SHP77 treated with DMSO at 0.1 percent for 48 hours (cell line): ENCODE data around the gene WASHC4.

Experiments
- DNase-seq: peaks from one replicate; lab custom pipeline; 2025; lab: John Stamatoyannopoulos, UW

Gene WASHC4, protein sequence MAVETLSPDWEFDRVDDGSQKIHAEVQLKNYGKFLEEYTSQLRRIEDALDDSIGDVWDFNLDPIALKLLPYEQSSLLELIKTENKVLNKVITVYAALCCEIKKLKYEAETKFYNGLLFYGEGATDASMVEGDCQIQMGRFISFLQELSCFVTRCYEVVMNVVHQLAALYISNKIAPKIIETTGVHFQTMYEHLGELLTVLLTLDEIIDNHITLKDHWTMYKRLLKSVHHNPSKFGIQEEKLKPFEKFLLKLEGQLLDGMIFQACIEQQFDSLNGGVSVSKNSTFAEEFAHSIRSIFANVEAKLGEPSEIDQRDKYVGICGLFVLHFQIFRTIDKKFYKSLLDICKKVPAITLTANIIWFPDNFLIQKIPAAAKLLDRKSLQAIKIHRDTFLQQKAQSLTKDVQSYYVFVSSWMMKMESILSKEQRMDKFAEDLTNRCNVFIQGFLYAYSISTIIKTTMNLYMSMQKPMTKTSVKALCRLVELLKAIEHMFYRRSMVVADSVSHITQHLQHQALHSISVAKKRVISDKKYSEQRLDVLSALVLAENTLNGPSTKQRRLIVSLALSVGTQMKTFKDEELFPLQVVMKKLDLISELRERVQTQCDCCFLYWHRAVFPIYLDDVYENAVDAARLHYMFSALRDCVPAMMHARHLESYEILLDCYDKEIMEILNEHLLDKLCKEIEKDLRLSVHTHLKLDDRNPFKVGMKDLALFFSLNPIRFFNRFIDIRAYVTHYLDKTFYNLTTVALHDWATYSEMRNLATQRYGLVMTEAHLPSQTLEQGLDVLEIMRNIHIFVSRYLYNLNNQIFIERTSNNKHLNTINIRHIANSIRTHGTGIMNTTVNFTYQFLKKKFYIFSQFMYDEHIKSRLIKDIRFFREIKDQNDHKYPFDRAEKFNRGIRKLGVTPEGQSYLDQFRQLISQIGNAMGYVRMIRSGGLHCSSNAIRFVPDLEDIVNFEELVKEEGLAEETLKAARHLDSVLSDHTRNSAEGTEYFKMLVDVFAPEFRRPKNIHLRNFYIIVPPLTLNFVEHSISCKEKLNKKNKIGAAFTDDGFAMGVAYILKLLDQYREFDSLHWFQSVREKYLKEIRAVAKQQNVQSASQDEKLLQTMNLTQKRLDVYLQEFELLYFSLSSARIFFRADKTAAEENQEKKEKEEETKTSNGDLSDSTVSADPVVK

DNA sequence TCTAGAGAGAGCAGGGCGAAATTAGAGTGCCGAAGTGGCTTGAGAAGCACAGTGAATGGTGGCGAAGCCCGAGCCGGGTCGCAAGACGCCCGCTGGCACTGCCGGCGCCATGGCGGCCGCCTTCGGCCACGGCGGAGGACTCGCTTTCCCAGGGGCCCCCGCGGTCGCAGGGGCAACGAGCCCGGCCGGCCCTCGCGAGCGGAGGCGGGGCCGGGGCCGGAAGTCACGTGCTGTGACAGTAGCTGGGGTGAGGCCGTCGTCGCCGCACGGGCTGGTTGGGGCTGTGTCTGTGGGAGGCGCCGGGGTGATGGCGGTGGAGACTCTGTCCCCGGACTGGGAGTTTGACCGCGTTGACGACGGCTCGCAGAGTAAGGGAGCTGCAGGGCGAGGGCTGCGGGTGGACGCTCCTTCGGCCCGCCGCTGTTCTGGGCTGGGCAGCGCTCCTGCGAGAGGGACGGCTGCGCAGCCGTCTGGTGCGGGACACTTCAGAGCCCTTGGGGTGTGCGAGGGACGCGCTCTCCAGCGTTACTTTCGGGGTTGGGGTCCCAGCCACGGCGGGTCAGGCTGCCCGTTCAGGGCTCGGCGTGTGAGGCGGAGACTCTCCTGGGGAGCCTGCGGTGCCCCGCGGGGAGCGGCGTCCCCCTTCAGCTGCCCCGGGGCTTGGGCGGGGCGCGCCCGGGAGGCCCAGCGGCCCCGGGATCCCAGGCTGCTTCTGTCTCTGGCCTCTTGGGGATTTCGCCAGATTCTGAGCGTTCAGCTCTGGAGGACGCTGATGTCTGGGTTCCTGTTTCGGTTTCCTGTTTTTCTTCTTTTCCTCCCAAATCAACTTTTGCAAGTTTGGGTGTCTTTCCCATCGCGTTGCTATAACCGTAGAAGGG lies at the start of gene WASHC4:
WASHC4 (plus strand) TSS at position 238 of the 878 bp plus-strand sequence; CDS start at position 308, 70 bp downstream.
- peak; percentile 62 for DNase-seq

DNA sequence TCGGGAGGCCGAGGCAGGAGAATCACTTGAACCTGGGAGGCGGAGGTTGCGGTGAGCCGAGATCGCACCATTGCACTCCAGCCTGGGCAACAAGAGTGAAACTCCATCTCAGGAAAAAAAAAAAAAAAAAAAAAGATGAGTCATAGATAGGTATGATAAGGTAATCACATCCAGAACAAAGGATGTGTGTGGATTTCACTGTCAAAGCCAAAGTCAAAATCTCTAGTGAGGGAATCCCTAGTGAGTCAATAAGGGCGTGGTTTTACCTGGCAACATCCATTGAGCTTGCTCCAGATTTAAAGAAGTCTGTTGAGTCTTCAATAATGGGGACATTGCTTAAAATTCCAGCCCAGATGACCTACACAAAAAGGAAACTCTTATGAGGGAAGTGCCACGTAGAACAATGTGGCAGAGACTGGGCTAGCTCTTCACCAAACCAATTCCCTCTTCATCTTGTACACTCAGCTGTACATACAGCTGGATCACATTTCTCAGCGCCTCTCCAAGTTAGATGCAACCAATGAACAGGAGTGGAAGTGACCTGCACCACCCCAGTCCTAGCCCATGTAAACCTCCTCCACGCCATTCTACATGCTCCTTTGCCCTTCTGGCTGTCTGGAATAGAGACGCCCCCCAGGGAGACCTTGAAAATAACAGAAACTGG lies 46.7 kb upstream of the WASHC4 start:
- DNase-seq = no peak

DNA sequence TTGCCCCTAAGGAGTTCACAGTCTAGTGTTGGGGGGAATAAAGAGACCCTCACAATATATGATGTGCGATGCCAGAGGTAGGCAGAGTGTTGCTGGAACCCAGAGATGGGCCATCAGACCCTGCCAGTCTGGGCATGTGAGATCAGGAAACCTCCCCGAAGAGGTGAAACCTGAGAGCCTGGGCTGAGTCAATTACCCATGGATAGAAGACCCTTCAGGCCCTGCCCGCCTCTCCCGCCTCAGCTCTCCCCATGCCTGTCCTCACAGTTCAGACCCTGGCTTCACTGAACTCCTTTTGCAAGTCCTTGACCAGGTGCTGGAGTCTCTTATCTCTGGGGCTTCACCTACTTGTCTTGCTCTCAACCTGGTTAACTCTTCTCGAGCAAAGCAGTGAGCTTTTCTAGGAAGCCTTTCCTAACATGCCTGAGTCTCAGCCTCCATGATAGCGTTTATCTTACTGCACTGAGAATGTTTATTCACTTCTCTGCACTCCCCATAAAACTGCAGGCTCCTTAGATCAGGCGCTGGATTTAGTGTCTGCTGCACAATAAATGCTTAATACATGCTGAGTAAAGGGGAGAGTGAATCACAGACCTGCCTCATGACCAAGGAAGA lies 42.9 kb upstream of the WASHC4 start:
- no peak for DNase-seq

DNA sequence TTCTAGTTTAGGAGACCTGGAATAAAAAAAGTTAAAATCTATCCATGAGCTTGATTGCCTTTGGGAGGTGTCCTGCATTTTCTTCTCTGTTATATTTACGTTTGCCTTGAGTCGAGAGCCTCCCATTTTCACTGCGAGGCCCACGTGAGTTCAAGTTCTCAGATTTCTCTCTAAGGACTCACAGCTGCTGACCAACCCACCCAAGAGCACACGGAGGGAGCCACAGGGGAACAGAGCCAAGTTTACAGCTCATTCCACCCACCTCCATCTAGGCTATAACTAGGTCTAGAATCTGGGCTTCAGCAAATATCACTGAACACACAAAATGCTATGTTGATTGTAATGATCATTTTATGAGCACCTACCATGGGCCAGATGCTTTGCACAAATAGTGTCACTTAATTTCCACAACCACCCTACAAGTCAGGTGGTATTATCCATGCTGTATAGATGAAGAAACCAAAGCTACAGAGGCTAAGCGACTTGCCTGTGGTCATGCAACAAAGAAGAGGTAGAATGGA lies 40.0 kb upstream of the WASHC4 start:
- DNase-seq = no peak

DNA sequence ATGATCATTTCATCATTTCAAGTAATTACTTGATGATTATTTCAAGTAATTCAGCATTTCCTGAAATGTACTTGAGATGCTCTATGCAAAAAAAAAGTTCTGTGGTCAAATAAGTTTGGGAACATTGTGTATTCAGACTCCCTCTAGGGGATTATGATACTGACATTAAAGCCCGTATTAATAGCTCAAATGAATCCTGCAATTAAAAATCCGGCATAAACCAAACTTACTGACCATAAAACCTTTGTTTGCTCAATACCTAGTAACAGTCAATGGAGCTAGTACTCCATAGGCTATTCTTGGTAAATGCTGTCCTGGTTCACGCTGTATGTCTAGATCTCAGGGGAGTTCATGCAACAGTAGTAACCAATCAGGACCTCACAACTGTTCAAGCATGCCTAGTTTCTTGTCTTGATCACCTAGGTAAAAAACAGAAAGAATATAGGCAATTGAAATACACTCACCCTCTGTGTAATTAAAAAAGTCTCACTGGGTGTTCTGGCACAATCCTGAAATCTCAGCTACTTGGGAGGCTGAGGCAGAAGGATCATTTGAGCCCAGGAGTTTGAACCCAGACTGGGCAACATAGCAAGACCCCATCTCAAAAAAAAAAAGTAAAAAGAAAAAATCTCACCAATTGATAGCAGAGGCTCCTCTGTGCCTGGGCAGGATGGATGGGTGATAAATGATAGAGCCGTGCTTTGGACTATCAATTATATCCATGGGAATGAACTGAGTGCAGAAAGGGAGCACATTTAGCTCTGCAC lies 37.4 kb upstream of the WASHC4 start:
- DNase-seq = no peak

DNA sequence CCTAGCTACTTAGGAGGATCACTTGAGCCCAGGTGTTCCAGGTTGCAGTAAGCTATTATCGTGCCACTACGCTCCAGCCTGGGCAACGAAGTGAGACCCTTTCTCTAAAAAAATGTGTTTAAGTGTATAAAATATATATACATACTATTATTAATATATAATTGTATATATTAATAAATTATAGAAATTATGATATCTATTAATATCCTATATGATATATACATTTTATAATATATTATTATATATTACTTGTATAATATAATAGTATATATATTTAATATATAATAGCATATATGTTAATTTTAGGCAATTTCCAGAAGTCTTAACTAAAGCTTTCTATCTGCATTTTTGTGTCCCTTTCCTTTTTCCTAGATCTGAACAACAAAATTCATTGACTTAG lies 35.5 kb upstream of the WASHC4 start:
- no peak for DNase-seq

DNA sequence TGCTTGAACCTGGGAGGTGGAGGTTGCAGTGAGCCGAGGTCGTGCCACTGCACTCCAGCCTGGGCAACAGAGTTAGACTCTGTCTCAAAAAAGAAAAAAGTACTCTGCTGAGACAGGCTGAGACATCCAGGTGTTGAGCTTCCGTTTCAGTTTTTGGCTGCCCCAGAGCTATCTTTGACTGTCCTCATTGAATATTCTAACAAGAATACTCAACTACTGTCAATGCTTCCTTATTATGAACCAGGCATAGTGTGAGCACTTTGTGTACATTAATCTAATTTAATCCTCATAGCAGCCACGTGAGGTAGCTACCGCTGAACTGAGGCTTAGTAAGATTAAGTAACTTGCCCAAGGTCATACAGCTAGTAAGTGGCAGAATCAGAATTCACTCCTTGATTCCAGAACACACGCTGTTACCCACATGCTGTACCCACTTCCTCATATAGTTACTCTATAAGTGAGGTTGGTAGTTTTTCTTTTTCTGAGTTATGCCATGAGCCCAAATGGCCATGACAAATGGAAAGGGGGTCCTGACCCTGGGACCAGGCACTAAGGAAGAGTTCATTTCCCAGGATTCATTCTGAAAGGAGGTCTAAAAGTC lies 34.5 kb upstream of the WASHC4 start:
- no peak for DNase-seq

DNA sequence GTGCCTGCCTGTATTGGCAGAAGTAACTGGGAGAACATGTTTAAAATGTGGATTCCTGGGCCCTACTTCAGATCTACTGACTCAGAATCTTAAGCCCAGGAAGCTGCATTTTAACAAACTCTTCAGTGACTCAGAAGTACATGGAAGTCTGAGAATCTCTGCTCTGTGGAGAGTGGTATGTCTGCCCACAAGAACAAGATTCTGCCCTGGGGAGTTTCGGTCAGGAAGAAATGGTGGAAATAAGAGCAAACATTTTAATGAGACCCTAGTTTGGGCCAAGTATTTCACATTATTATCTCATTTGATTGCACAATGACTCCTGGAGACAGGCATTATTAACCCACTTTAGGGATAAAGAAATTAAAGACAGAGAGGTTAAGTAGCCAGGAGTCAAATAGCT lies 31.4 kb upstream of the WASHC4 start:
- DNase-seq = no peak

DNA sequence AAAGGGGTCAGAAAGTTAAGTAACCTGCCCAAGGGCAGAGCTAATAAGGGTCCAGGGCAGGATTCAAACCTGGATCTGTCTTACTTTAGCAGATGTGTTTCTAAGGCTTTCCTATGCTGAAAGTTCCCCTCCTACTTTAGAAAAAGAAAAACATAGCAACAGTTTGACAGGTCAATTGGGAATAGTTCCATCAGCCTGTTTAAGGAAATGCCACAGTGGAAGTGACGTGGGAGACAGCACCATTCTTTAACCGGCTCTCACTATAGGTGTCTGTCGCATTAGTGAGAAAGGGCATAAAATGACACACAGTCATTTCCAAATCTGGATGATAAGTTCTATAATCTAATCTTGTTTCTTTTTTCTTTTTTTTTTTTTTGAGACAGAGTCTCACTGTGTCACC lies 30.6 kb upstream of the WASHC4 start:
- DNase-seq = no peak

DNA sequence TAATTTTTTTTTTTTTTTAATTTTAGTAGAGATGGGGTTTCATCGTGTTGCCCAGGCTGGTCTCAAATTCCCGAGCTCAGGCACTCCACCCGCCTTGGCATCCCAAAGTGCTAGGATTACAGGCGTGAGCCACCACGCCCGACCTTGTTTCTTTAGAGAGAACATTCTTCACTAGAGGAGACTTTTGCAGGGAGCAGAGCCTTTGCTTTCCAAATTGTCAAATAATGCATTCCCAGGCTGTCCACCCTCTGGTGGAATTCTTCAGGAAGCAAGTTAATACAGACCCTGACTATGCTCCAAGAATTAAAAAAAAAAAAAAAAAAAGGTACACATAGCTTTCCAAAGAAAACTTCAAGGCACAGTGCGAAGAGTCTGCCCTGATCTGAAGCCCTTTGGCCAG lies 30.1 kb upstream of the WASHC4 start:
- no peak for DNase-seq

DNA sequence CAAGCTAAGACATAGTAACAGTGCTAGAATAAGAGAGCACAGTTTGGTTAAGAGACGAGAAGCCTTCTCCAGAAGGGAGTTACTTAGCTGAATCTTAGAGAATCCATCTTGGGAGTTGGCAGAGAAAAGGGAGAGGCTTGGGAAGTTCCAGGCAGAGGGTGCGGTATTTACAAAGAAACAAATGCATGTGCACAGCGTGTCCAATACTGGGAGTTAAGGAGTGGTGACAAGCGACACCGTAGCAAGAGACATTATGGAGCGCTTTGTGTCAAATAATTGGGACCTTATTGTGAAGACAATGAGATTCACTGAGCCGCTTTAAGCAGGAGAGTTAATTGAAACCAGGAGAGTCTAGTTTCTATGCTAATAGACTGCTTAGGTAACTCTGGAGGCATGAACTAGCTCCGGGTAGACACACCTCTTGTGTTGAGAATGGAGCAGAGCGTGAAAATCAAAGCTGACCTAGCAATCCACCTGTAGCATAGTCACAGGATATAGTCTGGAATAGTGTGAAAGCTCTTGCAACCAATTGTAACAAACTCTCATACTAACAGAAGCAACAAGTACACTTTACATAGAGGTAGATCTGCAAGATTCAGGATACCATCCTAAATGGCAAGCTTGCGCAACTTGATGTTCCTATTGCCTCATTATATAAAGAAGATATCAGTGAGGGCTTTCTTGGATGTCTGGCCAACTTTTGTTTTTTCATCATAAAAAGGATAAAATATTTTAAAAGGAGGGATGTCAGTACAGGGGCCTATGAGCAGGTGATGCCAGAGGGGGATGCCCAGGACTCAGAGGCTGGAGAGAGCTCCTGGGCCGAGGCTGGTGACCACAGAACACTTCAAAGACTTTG lies 28.6 kb upstream of the WASHC4 start:
- DNase-seq = no peak

DNA sequence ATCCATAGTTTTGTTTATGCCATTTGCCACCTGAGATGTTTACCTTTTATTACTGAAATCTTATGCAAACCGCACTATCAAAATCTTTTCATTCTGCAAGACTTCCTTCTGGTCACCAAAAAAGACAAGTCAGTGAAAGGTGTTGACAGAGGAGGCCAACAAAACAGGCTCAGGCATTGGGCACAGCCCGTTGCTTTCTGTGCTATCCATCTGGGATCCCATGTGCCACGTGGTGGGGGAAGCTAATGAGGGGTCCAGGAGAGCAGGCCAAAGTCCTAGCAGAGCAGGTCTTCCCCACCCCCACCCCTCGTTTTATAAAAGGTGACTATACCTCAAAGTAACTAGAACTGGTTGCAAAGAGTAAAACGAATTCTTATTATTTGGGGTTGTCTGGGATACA lies 24.5 kb upstream of the WASHC4 start:
- no peak for DNase-seq

DNA sequence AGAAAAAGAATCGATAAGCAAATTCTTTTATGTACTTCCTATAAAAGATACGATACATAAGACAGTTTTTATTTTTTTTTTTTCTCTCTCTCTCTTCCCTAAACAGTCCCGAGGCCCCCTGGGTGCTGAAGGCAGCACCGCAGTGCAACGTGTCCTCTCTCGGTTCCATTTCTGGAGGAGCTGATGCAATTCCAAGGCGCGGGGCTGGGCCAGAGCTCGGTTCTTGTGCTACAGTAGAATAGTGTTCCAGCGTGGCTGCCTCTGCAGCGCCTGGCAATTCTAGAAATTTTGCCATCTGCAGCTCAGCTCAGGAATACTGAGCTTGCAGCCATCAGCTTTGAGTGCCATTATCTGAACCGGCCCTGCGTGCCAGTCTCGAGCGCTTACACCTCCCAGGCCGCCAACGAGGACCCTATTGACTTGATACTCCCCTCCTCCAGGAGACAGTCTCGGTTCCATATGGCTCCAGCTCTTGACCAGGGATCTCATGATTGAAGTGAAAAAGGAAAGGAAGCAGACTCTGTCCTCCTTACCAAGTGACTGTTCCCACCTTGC lies 23.9 kb upstream of the WASHC4 start:
- no peak for DNase-seq

DNA sequence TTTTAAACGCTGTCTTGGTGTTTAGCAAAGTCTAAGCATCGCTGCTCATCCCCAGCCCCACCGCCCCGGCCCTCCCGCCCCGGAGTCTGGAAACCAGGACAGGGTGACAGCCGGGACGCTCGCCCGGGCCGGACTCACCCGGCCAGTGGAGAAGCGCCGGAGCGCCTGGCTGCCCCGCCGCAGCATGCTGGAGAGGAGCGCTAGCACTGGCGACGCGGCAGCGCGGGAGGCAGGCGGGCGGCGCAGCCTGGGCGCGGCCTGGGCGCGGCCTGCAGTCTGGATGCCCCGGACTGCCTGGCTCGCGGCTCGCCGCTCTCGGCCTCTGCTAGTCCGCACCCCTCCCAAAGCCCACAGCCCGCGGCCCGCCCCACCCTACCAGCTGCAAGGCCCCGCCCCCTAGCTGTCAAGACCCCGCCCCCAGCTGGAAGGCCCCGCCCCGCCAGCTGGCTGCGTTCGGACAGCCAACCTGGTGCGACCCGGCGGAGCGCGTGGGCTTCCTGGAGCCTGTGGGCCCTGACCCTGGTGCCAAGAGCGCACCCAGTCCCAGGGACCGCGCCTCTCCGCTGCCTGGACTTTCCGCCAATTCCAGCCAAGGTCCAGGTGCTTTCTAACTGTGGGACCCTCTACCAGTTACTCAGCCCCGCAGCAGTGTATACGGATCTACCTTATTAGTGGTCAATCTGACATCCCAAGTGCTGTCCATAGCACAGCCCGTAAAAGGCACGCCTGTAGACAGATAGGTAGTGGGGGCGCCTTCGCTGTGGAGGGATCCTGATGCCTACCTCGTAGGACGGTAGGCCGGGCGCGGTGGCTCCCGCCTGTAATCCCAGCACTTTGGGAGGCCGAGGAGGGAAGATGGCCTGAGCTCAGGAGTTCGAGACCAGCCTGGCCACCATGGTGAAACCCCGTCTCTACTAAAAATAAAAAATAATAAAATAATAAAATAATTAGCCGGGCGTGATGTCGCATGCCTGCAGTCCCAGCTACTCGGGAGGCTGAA lies 23.0 kb upstream of the WASHC4 start, which contains the start of gene ALDH1L2:
ALDH1L2 (minus strand) TSS at position 208 of the 1,000 bp plus-strand sequence; CDS start at position 186, 22 bp downstream.
- DNase-seq = peak; percentile 11

DNA sequence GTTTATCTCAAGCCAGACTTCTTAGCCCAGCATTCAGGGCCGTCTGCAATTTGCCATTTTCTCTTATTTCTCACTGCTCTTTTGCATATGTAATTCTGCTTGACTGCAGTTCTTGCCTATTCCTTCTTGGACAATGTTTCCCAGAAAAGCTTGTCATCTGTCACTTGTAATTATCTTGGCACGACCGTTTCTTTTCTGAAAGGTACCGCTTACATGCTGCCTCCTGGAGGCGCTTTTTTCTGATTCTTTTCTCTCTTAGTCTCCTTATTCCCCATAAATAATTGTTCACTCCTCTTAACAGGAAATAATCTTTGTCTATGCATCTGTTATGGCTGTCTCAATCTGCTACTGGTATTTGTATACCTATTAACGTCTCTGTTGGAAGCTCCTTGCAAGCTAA lies 22.0 kb upstream of the WASHC4 start:
- no peak for DNase-seq

DNA sequence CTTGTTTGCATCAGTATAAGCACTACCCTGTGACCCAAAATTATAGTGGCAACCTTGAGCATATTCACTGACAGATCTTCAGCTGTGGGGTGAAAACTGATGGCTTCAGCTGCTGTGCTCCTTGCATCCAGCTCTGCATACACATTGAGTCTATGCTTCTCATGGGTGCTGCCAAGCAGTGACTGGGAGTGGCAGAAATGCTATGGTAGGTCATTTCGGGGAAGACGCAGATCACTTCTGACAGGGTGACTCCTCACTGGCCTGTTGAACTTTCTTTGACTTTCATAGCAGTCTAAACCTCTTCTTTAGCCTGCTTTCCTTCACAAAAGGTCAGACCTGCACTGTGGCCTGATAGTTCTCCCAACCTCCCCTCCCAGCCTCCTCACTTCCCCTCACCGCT lies 17.7 kb upstream of the WASHC4 start:
- DNase-seq = no peak
